ENCODE measurements around the gene SRPK3. TPM values are rescaled to one million over a fixed set of nuclear protein-coding genes. Genes with fewer than 3 reads are reported as not detected.

SRPK3 gene
- total RNA-seq, 2 experiments from 2014 or later, result not detected

GRCh38 chrX:153769865-153770600 is 10.8 kb upstream of the SRPK3 start:
- no peaks in the 10 kb centered on the region for H4K20me1 ChIP-seq (ENCODE audit: insufficient read depth, low read length)
- H3K9me2 ChIP-seq (ENCODE audit: insufficient read depth, low read length), result no peaks in the 10 kb centered on the region
- no peak overlapping the region for H3K4me2 ChIP-seq (ENCODE audit: low read length)
- TF ChIP-seq EZH2phosphoT487 (IDR thresholded peaks at IDR 0.05; ENCODE audit: borderline replicate concordance, low read depth, low read length) (no peak), CTCF (conservative IDR thresholded peaks at IDR 0.05; ENCODE audit: low read length) (no peak)
- no peak for DNase-seq (ENCODE audit: low spot score)
- BruUV-seq (replicated peaks), result no TSS peak
- H3K4me3 ChIP-seq (ENCODE audit: low read depth, low read length, poor library complexity, severe bottlenecking), result no peak overlapping the region
- H3K36me3 ChIP-seq (ENCODE audit: insufficient read depth, low read length), result no peaks in the 10 kb centered on the region
- CTCF ChIA-PET (ENCODE audit: unreplicated experiment), result no interaction called here
- no peak overlapping the region for H2AFZ ChIP-seq (ENCODE audit: low read length)
- peaks cover 6% of the 10 kb centered on the region for H3K4me1 ChIP-seq (ENCODE audit: insufficient read depth, low read length, poor library complexity, severe bottlenecking)
- POLR2A ChIA-PET, result no interaction called here
- intact Hi-C loops (cut with micrococcal nuclease; ENCODE audit: unreplicated experiment), result loop anchor here (10.0 kb wide), 2 partner anchors 65 to 85 kb away; partner anchors contain the start of genes PDZD4 and SLC6A8
- no peak overlapping the region for H3K27ac ChIP-seq (ENCODE audit: low read depth, low read length, poor library complexity, severe bottlenecking)
- H3K79me2 ChIP-seq (ENCODE audit: insufficient read depth, low read depth, low read length), result no peaks in the 10 kb centered on the region
- H3K9me3 ChIP-seq (ENCODE audit: low read length), result no peaks in the 10 kb centered on the region

- H3K36me3 ChIP-seq (ENCODE audit: insufficient read depth, low read length), result no peaks in the 10 kb centered on the region
- H3K4me3 ChIP-seq (ENCODE audit: low read depth, low read length, poor library complexity, severe bottlenecking), result no peak overlapping the region
- intact Hi-C loops (cut with micrococcal nuclease; ENCODE audit: unreplicated experiment), result no loop called here
- H2AFZ ChIP-seq (ENCODE audit: low read length), result no peak overlapping the region
- H3K9me2 ChIP-seq (ENCODE audit: insufficient read depth, low read length), result no peaks in the 10 kb centered on the region
- no peak overlapping the region for H3K27ac ChIP-seq (ENCODE audit: low read depth, low read length, poor library complexity, severe bottlenecking)
- H3K9me3 ChIP-seq (ENCODE audit: low read length), result no peaks in the 10 kb centered on the region
- BruUV-seq (replicated peaks), result no TSS peak
- H4K20me1 ChIP-seq (ENCODE audit: insufficient read depth, low read length), result no peaks in the 10 kb centered on the region
- H3K4me2 ChIP-seq (ENCODE audit: low read length), result no peak overlapping the region
- H3K79me2 ChIP-seq (ENCODE audit: insufficient read depth, low read depth, low read length), result no peaks in the 10 kb centered on the region
- ChIA-PET CTCF (ENCODE audit: unreplicated experiment) (no interaction called here), POLR2A (no interaction called here)
- no peak for TF ChIP-seq EZH2phosphoT487 (IDR thresholded peaks at IDR 0.05; ENCODE audit: borderline replicate concordance, low read depth, low read length)
- no peak for DNase-seq (ENCODE audit: low spot score)
- peaks cover 5% of the 10 kb centered on the region for H3K4me1 ChIP-seq (ENCODE audit: insufficient read depth, low read length, poor library complexity, severe bottlenecking)
These were observed 10.0 kb upstream of the SRPK3 start for GRCh38 chrX:153770601-153771414.

GRCh38 chrX:153771415-153772315 is 9.2 kb upstream of the SRPK3 start:
- CTCF ChIA-PET (ENCODE audit: unreplicated experiment), result interaction anchor here (0.6 kb wide), 1 partner anchor 32 kb away, joined by 4 read pairs; no protein-coding TSS in a partner anchor
- intact Hi-C loops (cut with micrococcal nuclease; ENCODE audit: unreplicated experiment), result no loop called here

More at GRCh38 chrX:153771415-153772315, 9.2 kb upstream of the SRPK3 start:
- TF ChIP-seq EZH2phosphoT487 (IDR thresholded peaks at IDR 0.05; ENCODE audit: borderline replicate concordance, low read depth, low read length) (no peak), CTCF (conservative IDR thresholded peaks at IDR 0.05; ENCODE audit: low read length) (no peak)
- H4K20me1 ChIP-seq (ENCODE audit: insufficient read depth, low read length), result no peaks in the 10 kb centered on the region
- POLR2A ChIA-PET, result no interaction called here
- H3K27ac ChIP-seq (ENCODE audit: low read depth, low read length, poor library complexity, severe bottlenecking), result no peak overlapping the region
- DNase-seq (ENCODE audit: low spot score), result no peak
- BruUV-seq (replicated peaks), result no TSS peak
- H3K4me1 ChIP-seq (ENCODE audit: insufficient read depth, low read length, poor library complexity, severe bottlenecking), result no peaks in the 10 kb centered on the region
- H3K4me3 ChIP-seq (ENCODE audit: low read depth, low read length, poor library complexity, severe bottlenecking), result no peak overlapping the region
- H3K9me3 ChIP-seq (ENCODE audit: low read length), result no peaks in the 10 kb centered on the region
- H2AFZ ChIP-seq (ENCODE audit: low read length), result no peak overlapping the region
- H3K79me2 ChIP-seq (ENCODE audit: insufficient read depth, low read depth, low read length), result no peaks in the 10 kb centered on the region
- H3K9me2 ChIP-seq (ENCODE audit: insufficient read depth, low read length), result no peaks in the 10 kb centered on the region
- H3K4me2 ChIP-seq (ENCODE audit: low read length), result no peak overlapping the region
- H3K36me3 ChIP-seq (ENCODE audit: insufficient read depth, low read length), result no peaks in the 10 kb centered on the region
